NB4 (cell line): Measurements from ENCODE around the gene NOTUM.

ENCODE experiments used
- MYC ChIP-seq: IDR thresholded peaks from 2 replicates; pipeline ENCODE4 v1.6.1; 2011; ENCODE audit warnings: low read depth, low read length
- TF ChIP-seq, protein P1 (sequence below): IDR thresholded peaks from one replicate; pipeline ENCODE4 v1.5.1; 2012; ENCODE audit warnings: low read depth, low read length

DNA sequence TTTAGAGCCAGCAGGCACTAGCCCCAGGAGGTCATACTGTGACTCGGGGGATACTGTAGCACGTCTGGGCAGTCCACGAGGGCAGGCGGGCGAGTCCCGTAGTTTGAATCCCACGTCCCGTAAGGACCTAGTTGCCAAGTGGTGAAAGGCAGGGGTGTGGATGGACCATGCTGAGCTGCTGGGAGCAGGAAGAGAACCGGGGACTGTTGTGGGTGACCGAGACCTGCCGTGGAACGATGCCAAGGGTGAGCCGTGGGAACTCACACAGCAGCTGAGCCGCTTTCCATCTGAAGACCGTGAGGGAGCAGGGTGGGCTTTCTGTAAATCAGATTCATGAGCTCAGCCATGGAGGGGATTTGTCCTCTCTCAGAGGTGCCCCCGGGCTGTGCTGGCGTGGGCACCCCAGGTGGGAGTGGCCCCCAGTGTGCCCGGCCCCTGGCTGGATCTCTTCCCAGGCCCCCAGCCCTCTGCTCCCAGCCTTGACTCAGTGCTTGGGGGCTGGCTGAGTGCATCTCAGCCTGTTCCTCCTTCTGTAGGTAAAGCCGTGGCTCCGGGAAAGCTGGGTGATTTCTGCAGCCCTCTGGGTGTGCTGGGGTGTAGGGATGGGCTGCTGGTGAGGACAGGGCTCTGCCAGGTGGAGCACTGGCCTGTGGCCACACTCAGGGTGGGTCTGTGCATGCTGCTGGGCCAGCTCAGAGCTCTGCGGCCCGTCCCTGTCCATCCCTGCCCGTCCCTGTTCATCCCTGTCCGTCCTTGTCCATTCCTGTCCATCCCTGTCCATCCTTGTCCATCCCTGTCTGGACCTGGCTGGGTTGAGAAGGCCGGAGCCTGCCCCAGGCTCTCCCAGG is 30.1 kb upstream of the NOTUM start:
- TF ChIP-seq, protein P1, sequence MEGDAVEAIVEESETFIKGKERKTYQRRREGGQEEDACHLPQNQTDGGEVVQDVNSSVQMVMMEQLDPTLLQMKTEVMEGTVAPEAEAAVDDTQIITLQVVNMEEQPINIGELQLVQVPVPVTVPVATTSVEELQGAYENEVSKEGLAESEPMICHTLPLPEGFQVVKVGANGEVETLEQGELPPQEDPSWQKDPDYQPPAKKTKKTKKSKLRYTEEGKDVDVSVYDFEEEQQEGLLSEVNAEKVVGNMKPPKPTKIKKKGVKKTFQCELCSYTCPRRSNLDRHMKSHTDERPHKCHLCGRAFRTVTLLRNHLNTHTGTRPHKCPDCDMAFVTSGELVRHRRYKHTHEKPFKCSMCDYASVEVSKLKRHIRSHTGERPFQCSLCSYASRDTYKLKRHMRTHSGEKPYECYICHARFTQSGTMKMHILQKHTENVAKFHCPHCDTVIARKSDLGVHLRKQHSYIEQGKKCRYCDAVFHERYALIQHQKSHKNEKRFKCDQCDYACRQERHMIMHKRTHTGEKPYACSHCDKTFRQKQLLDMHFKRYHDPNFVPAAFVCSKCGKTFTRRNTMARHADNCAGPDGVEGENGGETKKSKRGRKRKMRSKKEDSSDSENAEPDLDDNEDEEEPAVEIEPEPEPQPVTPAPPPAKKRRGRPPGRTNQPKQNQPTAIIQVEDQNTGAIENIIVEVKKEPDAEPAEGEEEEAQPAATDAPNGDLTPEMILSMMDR = no peak
- no peak for TF ChIP-seq MYC
